GM06990 (cell line): ENCODE results near the gene SERINC1.
"Not testable (repeated sequence)": the region's sequence is repeated elsewhere in the genome, so short reads cannot be mapped to it uniquely, and the experiment has no call there.

ENCODE experiments used
- DNase-seq: peaks from one replicate; pipeline ENCODE4 v3.0.0-alpha.2; 2011; ENCODE audit not compliant: insufficient read length; ENCODE audit errors: extremely low read depth
- H3K27me3 ChIP-seq: replicated peaks from 2 replicates; pipeline ENCODE4 v1.6.0; 2011; ENCODE audit warnings: low read length; ENCODE audit not compliant: control insufficient read depth, insufficient read depth
- H3K36me3 ChIP-seq: 2 replicates; pipeline ENCODE4 v1.5.1; 2011; ENCODE audit warnings: low read length; ENCODE audit not compliant: control insufficient read depth, insufficient read depth
- H3K4me3 ChIP-seq: replicated peaks from 2 replicates; pipeline ENCODE4 v1.5.1; 2011; ENCODE audit warnings: low read depth, mild to moderate bottlenecking, control low read depth, low read length
- CTCF ChIP-seq: IDR thresholded peaks from 2 replicates; pipeline ENCODE4 v1.5.1; 2011; ENCODE audit warnings: low read length, control low read depth, mild to moderate bottlenecking, inconsistent platforms; ENCODE audit not compliant: insufficient read depth, poor library complexity, severe bottlenecking

SERINC1 gene

GRCh38 chr6:122476131-122476530 is 4.5 kb upstream of the SERINC1 start:
- peak; percentile 22 for TF ChIP-seq CTCF
- no peaks in the 10 kb centered on the region for H3K27me3 ChIP-seq
- no peak for DNase-seq

GRCh38 chr6:122472022-122472340 is 374 bp upstream of the SERINC1 start:
- no peak for TF ChIP-seq CTCF
- Histone ChIP-seq H3K27me3 (no peaks in the 10 kb centered on the region), H3K36me3 (no peaks in the 10 kb centered on the region), H3K4me3 (peak overlapping the region; percentile 94)
- DNase-seq: no peak

More at GRCh38 chr6:122476131-122476530, 4.5 kb upstream of the SERINC1 start:
- no peak overlapping the region for H3K4me3 ChIP-seq
- H3K36me3 ChIP-seq: no peaks in the 10 kb centered on the region

- no peak for DNase-seq
- Histone ChIP-seq H3K4me3 (no peak overlapping the region), H3K27me3 (no peaks in the 10 kb centered on the region), H3K36me3 (peaks cover 2% of the 10 kb centered on the region)
- TF ChIP-seq CTCF: no peak
These were observed 9.7 kb downstream of the SERINC1 start for GRCh38 chr6:122461885-122462284.

- not testable (repeated sequence) for H3K27me3 ChIP-seq, H3K4me3 ChIP-seq, DNase-seq, H3K36me3 ChIP-seq
These were observed 11.7 kb downstream of the SERINC1 start for GRCh38 chr6:122459865-122460416.

GRCh38 chr6:122459240-122459639 is 12.4 kb downstream of the SERINC1 start:
- no peak for DNase-seq
- Histone ChIP-seq H3K27me3 (no peaks in the 10 kb centered on the region), H3K36me3 (peaks cover 2% of the 10 kb centered on the region), H3K4me3 (no peak overlapping the region)
- no peak for TF ChIP-seq CTCF

- Histone ChIP-seq H3K36me3 (peaks cover 2% of the 10 kb centered on the region), H3K27me3 (no peaks in the 10 kb centered on the region), H3K4me3 (no peak overlapping the region)
- TF ChIP-seq CTCF: no peak
- DNase-seq: no peak
These were observed 13.5 kb downstream of the SERINC1 start for GRCh38 chr6:122458087-122458486.

- not testable (repeated sequence) for DNase-seq, H3K36me3 ChIP-seq, H3K27me3 ChIP-seq, H3K4me3 ChIP-seq
These were observed 16.5 kb downstream of the SERINC1 start for GRCh38 chr6:122455116-122455515.
